Endothelial cell of umbilical vein (primary cell): Measurements from ENCODE around the gene BLOC1S6.

ENCODE experiments used
- CTCF ChIP-seq, 2 donors: IDR thresholded peaks; 1 replicate in 1 of 2; 2 replicates in 1 of 2; pipeline ENCODE4 v1.5.1; 2011; ENCODE audit warnings: low read length in 2 of 2, mild to moderate bottlenecking in 2 of 2, moderate library complexity in 2 of 2, control low read depth in 1 of 2, inconsistent platforms in 1 of 2, low read depth in 1 of 2; ENCODE audit not compliant: insufficient read depth in 1 of 2; ENCODE audit errors: extremely low read depth in 1 of 2
- EZH2 ChIP-seq: IDR thresholded peaks from 2 replicates; pipeline ENCODE4 v1.6.1; 2012; ENCODE audit warnings: borderline replicate concordance, low read depth, mild to moderate bottlenecking, moderate library complexity, low read length, inconsistent platforms; ENCODE audit not compliant: severe bottlenecking
- FOS ChIP-seq: IDR thresholded peaks from 2 replicates; pipeline ENCODE4 v1.6.1; 2011; ENCODE audit warnings: mild to moderate bottlenecking, low read length, moderate library complexity, borderline replicate concordance; ENCODE audit not compliant: insufficient read depth
- JUN ChIP-seq: IDR thresholded peaks from 2 replicates; pipeline ENCODE4 v1.6.1; 2011; ENCODE audit warnings: borderline replicate concordance, low read depth; ENCODE audit not compliant: insufficient read length, insufficient read depth
- MAX ChIP-seq: IDR thresholded peaks from 2 replicates; pipeline ENCODE4 v1.6.1; 2011; ENCODE audit not compliant: insufficient read depth, insufficient read length
- MYC ChIP-seq: IDR thresholded peaks from one replicate; pipeline ENCODE4 v1.6.1; 2011; ENCODE audit warnings: mild to moderate bottlenecking, low read depth, low read length
- POLR2A ChIP-seq: IDR thresholded peaks from 2 replicates; pipeline ENCODE4 v1.6.1; 2012; ENCODE audit warnings: low read depth, mild to moderate bottlenecking, control low read depth, low read length
- POLR2AphosphoS5 ChIP-seq: IDR thresholded peaks from 2 replicates; pipeline ENCODE4 v1.6.1; 2012; ENCODE audit warnings: low read depth, mild to moderate bottlenecking, control low read depth, low read length, moderate library complexity; ENCODE audit not compliant: insufficient read depth

GRCh38 chr15:45573961-45574629, 13.1 kb upstream of the BLOC1S6 start:
- TF ChIP-seq EZH2 = no peak
- no peak for TF ChIP-seq MAX
- peak; percentile 21 to 35 for TF ChIP-seq CTCF (IDR thresholded peaks at IDR 0.05; ENCODE audit: extremely low read depth in 1 of 2, insufficient read depth in 1 of 2, low read depth in 1 of 2, low read length in 2 of 2)
- no peak for TF ChIP-seq POLR2AphosphoS5
- TF ChIP-seq POLR2A = no peak
- TF ChIP-seq MYC = no peak
- TF ChIP-seq FOS = no peak
- TF ChIP-seq JUN = no peak
